ENCODE results near the gene ATP6V1D. TPM values are rescaled to one million over a fixed set of nuclear protein-coding genes. Genes with fewer than 3 reads are reported as not detected.

Gene ATP6V1D
- total and polyA plus RNA-seq, 2 of the 8 experiments (the other 6 are each of a cell fraction or from before 2014, with no cell fraction given): 45.1 to 76.3 TPM

- TF ChIP-seq CBX5 (IDR thresholded peaks at IDR 0.05; ENCODE audit: low read depth, low read length): no peak
- TF ChIP-seq NANOG (IDR thresholded peaks at IDR 0.05; ENCODE audit: insufficient read depth, low read depth, low read length, poor library complexity, severe bottlenecking): no peak
- no peak for TF ChIP-seq SP4 (IDR thresholded peaks at IDR 0.05; ENCODE audit: low read length)
- TF ChIP-seq TCF12 (IDR thresholded peaks at IDR 0.05; ENCODE audit: low read depth, low read length): no peak
- TF ChIP-seq TAF7 (optimal IDR thresholded peaks at IDR 0.05; ENCODE audit: borderline replicate concordance, low read depth, low read length): no peak
- TF ChIP-seq SUZ12 (IDR thresholded peaks at IDR 0.05; ENCODE audit: low read length): no peak
- TF ChIP-seq BRCA1 (IDR thresholded peaks at IDR 0.05; ENCODE audit: low read depth, low read length): no peak
- TF ChIP-seq EGR1 (IDR thresholded peaks at IDR 0.05; ENCODE audit: borderline replicate concordance, low read depth, low read length): no peak
- no peak for TF ChIP-seq SIX5 (IDR thresholded peaks at IDR 0.05; ENCODE audit: low read depth, low read length)
- TF ChIP-seq USF2 (IDR thresholded peaks at IDR 0.05; ENCODE audit: low read length): no peak
- TF ChIP-seq ASH2L (IDR thresholded peaks at IDR 0.05; ENCODE audit: low read length): peak; percentile 92
These were observed 1.0 kb upstream of the ATP6V1D start (continued) for GRCh38 chr14:67360470-67361206.

Measured in H1 (cell line).